HG03442 (cell line): ENCODE measurements around the gene NRXN3.

Experiments used
- ATAC-seq: cut with Tn5 transposase; IDR thresholded peaks from one replicate; pipeline ENCODE4 v1.9.1; 2021; ENCODE audit warnings: mild to moderate bottlenecking, moderate library complexity; ENCODE audit not compliant: unreplicated experiment

Gene NRXN3

GRCh38 chr14:79304279-79304678 lies 1134.1 kb downstream of the NRXN3 start:
- no peak for ATAC-seq

- no peak for ATAC-seq
Observed at GRCh38 chr14:79306546-79306945, 1136.4 kb downstream of the NRXN3 start.

- no peak for ATAC-seq
Observed at GRCh38 chr14:79318371-79318770, 1148.2 kb downstream of the NRXN3 start.

- no peak for ATAC-seq
Observed at GRCh38 chr14:79320561-79320960, 1150.4 kb downstream of the NRXN3 start.

GRCh38 chr14:79321070-79321469 lies 1150.9 kb downstream of the NRXN3 start:
- ATAC-seq = no peak

- ATAC-seq = no peak
Observed at GRCh38 chr14:79325071-79325470, 1154.9 kb downstream of the NRXN3 start.

- ATAC-seq = no peak
Observed at GRCh38 chr14:79325557-79325956, 1155.4 kb downstream of the NRXN3 start.

GRCh38 chr14:79328863-79329262 lies 1158.7 kb downstream of the NRXN3 start:
- no peak for ATAC-seq

GRCh38 chr14:79331830-79332229 lies 1161.7 kb downstream of the NRXN3 start:
- no peak for ATAC-seq

GRCh38 chr14:79332504-79333197 lies 1162.5 kb downstream of the NRXN3 start:
- ATAC-seq = no peak

GRCh38 chr14:79333198-79333546 lies 1163.0 kb downstream of the NRXN3 start:
- no peak for ATAC-seq

GRCh38 chr14:79334272-79334671 lies 1164.1 kb downstream of the NRXN3 start:
- ATAC-seq = no peak

- no peak for ATAC-seq
Observed at GRCh38 chr14:79337761-79338160, 1167.6 kb downstream of the NRXN3 start.

- no peak for ATAC-seq
Observed at GRCh38 chr14:79342942-79343341, 1172.8 kb downstream of the NRXN3 start.

- ATAC-seq = no peak
Observed at GRCh38 chr14:79351011-79351410, 1180.8 kb downstream of the NRXN3 start.

- ATAC-seq = no peak
Observed at GRCh38 chr14:79352076-79352630, 1182.0 kb downstream of the NRXN3 start.

- no peak for ATAC-seq
Observed at GRCh38 chr14:79354336-79354735, 1184.2 kb downstream of the NRXN3 start.

GRCh38 chr14:79356040-79356439 lies 1185.9 kb downstream of the NRXN3 start:
- ATAC-seq = no peak

GRCh38 chr14:79357307-79357706 lies 1187.1 kb downstream of the NRXN3 start:
- ATAC-seq = no peak

GRCh38 chr14:79363291-79363690 lies 1193.1 kb downstream of the NRXN3 start:
- no peak for ATAC-seq

GRCh38 chr14:79369359-79370332 lies 1199.5 kb downstream of the NRXN3 start:
- no peak for ATAC-seq

GRCh38 chr14:79370969-79371368 lies 1200.8 kb downstream of the NRXN3 start:
- ATAC-seq = no peak
